GM13977 (cell line): ENCODE results near the gene UXT.
"Not testable (repeated sequence)": the region's sequence is repeated elsewhere in the genome, so short reads cannot be mapped to it uniquely, and the experiment has no call there.

Experiments
- DNase-seq: peaks from one replicate; pipeline ENCODE4 v3.0.0; 2012; ENCODE audit warnings: low spot score
- CTCF ChIP-seq: IDR thresholded peaks from 2 replicates; pipeline ENCODE4 v1.5.1; 2012; ENCODE audit warnings: mild to moderate bottlenecking, control low read depth; ENCODE audit not compliant: insufficient read depth; ENCODE audit errors: extremely low read depth, missing control alignments
- in situ Hi-C: fragments of 300-500 bp; cut with MboI; formaldehyde crosslinking; loops from one replicate; pipeline ENCODE4 v1.12.0; 2022; ENCODE audit warnings: low sequenced_read_pairs, low pct_unique_long_range_greater_than_20kb, mixed read lengths, inconsistent platforms; ENCODE audit not compliant: unreplicated experiment

Gene UXT

GRCh38 chrX:47611489-47611888 lies 47.5 kb downstream of the UXT start:
- no peak for TF ChIP-seq CTCF
- DNase-seq: no peak
- in situ Hi-C loops: no loop called here

- DNase-seq: no peak
- in situ Hi-C loops: no loop called here
- no peak for TF ChIP-seq CTCF
Measured at GRCh38 chrX:47610511-47610910, 48.5 kb downstream of the UXT start.

- no peak for DNase-seq
- no peak for TF ChIP-seq CTCF
- in situ Hi-C loops: no loop called here
Measured at GRCh38 chrX:47608130-47608810, 50.7 kb downstream of the UXT start.

- DNase-seq: no peak
- in situ Hi-C loops: no loop called here
- TF ChIP-seq CTCF: no peak
Measured at GRCh38 chrX:47607091-47607490, 51.9 kb downstream of the UXT start.

- no peak for DNase-seq
- no peak for TF ChIP-seq CTCF
- in situ Hi-C loops: no loop called here
Measured at GRCh38 chrX:47605024-47605423, 54.0 kb downstream of the UXT start.

- DNase-seq, in situ Hi-C loops: not testable (repeated sequence)
Measured at GRCh38 chrX:47603125-47603524, 55.9 kb downstream of the UXT start.
